ENCODE results near the gene CD3D. TPM values are rescaled to one million over a fixed set of nuclear protein-coding genes. Genes with fewer than 3 reads are reported as not detected.

Gene CD3D
- total RNA-seq, 1 donor from 2014 or later: not detected

DNA sequence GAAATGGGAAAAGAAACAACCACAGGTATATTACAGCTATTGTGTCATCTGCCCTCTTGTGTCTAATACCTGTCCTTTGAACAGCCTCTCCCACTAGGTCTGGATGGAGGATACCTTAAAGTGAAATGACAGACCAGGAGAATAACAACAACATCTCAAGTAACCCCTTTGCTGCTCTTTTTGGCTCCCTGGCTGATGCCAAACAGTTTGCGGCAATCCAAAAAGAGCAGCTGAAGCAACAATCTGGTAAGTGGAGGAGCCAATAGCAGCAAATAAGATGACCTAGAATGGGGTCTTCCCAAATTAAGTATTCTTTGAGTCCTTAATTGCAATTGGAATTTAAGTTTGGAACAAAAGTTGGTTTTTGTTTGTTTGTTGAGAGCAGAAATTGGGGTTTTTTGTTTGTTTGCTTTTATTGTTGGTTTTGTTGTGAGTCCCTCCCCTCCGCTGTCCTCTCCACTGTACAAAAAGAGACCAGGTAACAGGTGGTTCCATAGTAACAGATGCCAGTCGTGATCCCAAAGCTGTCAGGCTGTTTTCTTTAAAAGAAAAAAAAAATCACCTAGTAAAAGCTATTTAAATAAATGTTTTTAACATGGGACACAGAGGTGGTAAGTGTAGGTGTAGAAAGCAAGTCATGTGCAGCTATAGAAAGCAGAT lies 22.6 kb upstream of the CD3D start:
- H3K4me1 ChIP-seq: peaks cover 65% of the 10 kb centered on the region
- peaks cover 53% of the 10 kb centered on the region for H3K36me3 ChIP-seq
- TF ChIP-seq, protein P1, sequence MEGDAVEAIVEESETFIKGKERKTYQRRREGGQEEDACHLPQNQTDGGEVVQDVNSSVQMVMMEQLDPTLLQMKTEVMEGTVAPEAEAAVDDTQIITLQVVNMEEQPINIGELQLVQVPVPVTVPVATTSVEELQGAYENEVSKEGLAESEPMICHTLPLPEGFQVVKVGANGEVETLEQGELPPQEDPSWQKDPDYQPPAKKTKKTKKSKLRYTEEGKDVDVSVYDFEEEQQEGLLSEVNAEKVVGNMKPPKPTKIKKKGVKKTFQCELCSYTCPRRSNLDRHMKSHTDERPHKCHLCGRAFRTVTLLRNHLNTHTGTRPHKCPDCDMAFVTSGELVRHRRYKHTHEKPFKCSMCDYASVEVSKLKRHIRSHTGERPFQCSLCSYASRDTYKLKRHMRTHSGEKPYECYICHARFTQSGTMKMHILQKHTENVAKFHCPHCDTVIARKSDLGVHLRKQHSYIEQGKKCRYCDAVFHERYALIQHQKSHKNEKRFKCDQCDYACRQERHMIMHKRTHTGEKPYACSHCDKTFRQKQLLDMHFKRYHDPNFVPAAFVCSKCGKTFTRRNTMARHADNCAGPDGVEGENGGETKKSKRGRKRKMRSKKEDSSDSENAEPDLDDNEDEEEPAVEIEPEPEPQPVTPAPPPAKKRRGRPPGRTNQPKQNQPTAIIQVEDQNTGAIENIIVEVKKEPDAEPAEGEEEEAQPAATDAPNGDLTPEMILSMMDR (IDR thresholded peaks at IDR 0.05; ENCODE audit: borderline replicate concordance): no peak
- intact Hi-C loops (cut with micrococcal nuclease): no loop called here
- H3K27me3 ChIP-seq (ENCODE audit: low read depth): no peaks in the 10 kb centered on the region
- H3K27ac ChIP-seq (replicated peaks): peak overlapping the region; percentile 90
- no peak for DNase-seq
- H3K4me3 ChIP-seq: no peak overlapping the region
- H3K9me3 ChIP-seq (replicated peaks): no peaks in the 10 kb centered on the region

GRCh38 chr11:118359295-118359958 lies 16.9 kb upstream of the CD3D start, which contains the start of gene UBE4A:
Gene UBE4A, plus strand, starts transcription at chr11:118359600. Its CDS starts 5,481 bp downstream, at chr11:118365081.
- no peaks in the 10 kb centered on the region for H3K27me3 ChIP-seq (ENCODE audit: low read depth)
- H3K4me1 ChIP-seq: peaks cover 42% of the 10 kb centered on the region
- peaks cover under 1% of the 10 kb centered on the region for H3K36me3 ChIP-seq
- H3K9me3 ChIP-seq (replicated peaks): no peaks in the 10 kb centered on the region
- H3K27ac ChIP-seq (replicated peaks): peak within 1 kb of the TSS; percentile 76
- TF ChIP-seq, protein P1 (IDR thresholded peaks at IDR 0.05; ENCODE audit: borderline replicate concordance): no peak
- intact Hi-C loops (cut with micrococcal nuclease): loop anchor here (10.0 kb wide), 1 partner anchor 165 kb away; no protein-coding TSS in a partner anchor
- peak within 1 kb of the TSS; percentile 89 for H3K4me3 ChIP-seq
- DNase-seq: peak; percentile 96

- intact Hi-C loops (cut with micrococcal nuclease): loop anchor here (10.0 kb wide), 1 partner anchor 163 kb away; no protein-coding TSS in a partner anchor
- TF ChIP-seq, protein P1 (IDR thresholded peaks at IDR 0.05; ENCODE audit: borderline replicate concordance): no peak
- no peaks in the 10 kb centered on the region for H3K9me3 ChIP-seq (replicated peaks)
- no peaks in the 10 kb centered on the region for H3K36me3 ChIP-seq
- H3K4me3 ChIP-seq: no peak overlapping the region
- DNase-seq: no peak
- peaks cover 34% of the 10 kb centered on the region for H3K4me1 ChIP-seq
- no peaks in the 10 kb centered on the region for H3K27me3 ChIP-seq (ENCODE audit: low read depth)
- no peak overlapping the region for H3K27ac ChIP-seq (replicated peaks)
These were observed 15.6 kb upstream of the CD3D start for GRCh38 chr11:118358071-118358470.

DNA sequence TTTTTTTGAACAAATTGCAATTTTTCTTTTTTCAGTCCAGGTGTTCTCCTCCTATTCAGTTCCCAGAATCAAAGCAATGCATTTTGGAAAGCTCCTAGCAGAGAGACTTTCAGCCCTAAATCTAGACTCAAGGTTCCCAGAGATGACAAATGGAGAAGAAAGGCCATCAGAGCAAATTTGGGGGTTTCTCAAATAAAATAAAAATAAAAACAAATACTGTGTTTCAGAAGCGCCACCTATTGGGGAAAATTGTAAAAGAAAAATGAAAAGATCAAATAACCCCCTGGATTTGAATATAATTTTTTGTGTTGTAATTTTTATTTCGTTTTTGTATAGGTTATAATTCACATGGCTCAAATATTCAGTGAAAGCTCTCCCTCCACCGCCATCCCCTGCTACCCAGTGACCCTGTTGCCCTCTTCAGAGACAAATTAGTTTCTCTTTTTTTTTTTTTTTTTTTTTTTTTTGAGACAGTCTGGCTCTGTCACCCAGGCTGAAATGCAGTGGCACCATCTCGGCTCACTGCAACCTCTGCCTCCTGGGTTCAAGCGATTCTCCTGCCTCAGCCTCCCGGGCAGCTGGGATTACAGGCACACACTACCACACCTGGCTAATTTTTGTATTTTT lies 10.7 kb upstream of the CD3D start:
- Histone ChIP-seq H3K9me3 (replicated peaks) (no peaks in the 10 kb centered on the region), H3K27me3 (ENCODE audit: low read depth) (peaks cover 28% of the 10 kb centered on the region), H3K4me3 (no peak overlapping the region), H3K4me1 (no peaks in the 10 kb centered on the region), H3K36me3 (no peaks in the 10 kb centered on the region), H3K27ac (replicated peaks) (no peak overlapping the region)
- no peak for DNase-seq
- TF ChIP-seq, protein P1 (IDR thresholded peaks at IDR 0.05; ENCODE audit: borderline replicate concordance): peak; percentile 65
- intact Hi-C loops (cut with micrococcal nuclease): loop anchor here (10.0 kb wide), 1 partner anchor 158 kb away; no protein-coding TSS in a partner anchor

DNA sequence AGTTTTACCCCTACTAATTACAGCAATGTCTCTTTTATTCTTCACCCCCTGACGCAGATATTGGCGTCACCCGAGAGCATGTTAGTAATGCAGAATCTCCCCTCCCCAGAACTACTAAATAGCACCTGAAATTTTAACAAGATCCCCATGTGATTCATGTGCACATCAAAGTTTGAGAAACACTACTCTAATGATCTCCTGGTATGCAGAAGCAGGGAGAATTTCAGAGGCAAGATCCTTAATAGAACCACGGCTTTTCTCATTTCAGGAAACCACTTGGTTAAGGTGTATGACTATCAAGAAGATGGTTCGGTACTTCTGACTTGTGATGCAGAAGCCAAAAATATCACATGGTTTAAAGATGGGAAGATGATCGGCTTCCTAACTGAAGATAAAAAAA lies 7.0 kb upstream of the CD3D start:
- Histone ChIP-seq H3K9me3 (replicated peaks) (no peaks in the 10 kb centered on the region), H3K4me1 (no peaks in the 10 kb centered on the region), H3K36me3 (no peaks in the 10 kb centered on the region), H3K27ac (replicated peaks) (no peak overlapping the region), H3K27me3 (ENCODE audit: low read depth) (peaks cover 54% of the 10 kb centered on the region), H3K4me3 (no peak overlapping the region)
- DNase-seq: no peak
- intact Hi-C loops (cut with micrococcal nuclease): no loop called here
- TF ChIP-seq, protein P1 (IDR thresholded peaks at IDR 0.05; ENCODE audit: borderline replicate concordance): no peak

Data from left ventricle myocardium inferior (tissue), 1 donor.